Measurements from ENCODE around the gene DDX6. TPM values are rescaled to one million over a fixed set of nuclear protein-coding genes. Genes with fewer than 3 reads are reported as not detected.
A peak's percentile ranks its signal among the peaks of the same experiment; 100 is the strongest.
"Not testable (repeated sequence)": the region's sequence is repeated elsewhere in the genome, so short reads cannot be mapped to it uniquely, and the experiment has no call there.

Gene DDX6
- total RNA-seq, 1 donor from 2014 or later = 134 TPM

- intact Hi-C loops (cut with micrococcal nuclease) = no loop called here
- no peak overlapping the region for H3K4me3 ChIP-seq
Measured at GRCh38 chr11:118820412-118821357, 29.7 kb upstream of the DDX6 start.

GRCh38 chr11:118820025-118820379 lies 29.0 kb upstream of the DDX6 start:
- H3K4me1 ChIP-seq; DNase-seq; intact Hi-C loops (cut with micrococcal nuclease); H3K27me3 ChIP-seq (ENCODE audit: low read depth); H3K4me3 ChIP-seq; H3K9me3 ChIP-seq (replicated peaks); H3K36me3 ChIP-seq: not testable (repeated sequence)
- H3K27ac ChIP-seq (replicated peaks) = peak overlapping the region; percentile 87

More at GRCh38 chr11:118820412-118821357, 29.7 kb upstream of the DDX6 start:
- peak; percentile 75 for DNase-seq
- H3K27ac ChIP-seq (replicated peaks) = peak overlapping the region; percentile 87
- H3K4me1 ChIP-seq = peaks cover 10% of the 10 kb centered on the region
- H3K9me3 ChIP-seq (replicated peaks) = no peaks in the 10 kb centered on the region
- H3K27me3 ChIP-seq (ENCODE audit: low read depth) = no peaks in the 10 kb centered on the region
- TF ChIP-seq CTCF (IDR thresholded peaks at IDR 0.05; ENCODE audit: borderline replicate concordance) = no peak
- H3K36me3 ChIP-seq = no peaks in the 10 kb centered on the region

- Histone ChIP-seq H3K36me3 (no peaks in the 10 kb centered on the region), H3K4me1 (peaks cover 10% of the 10 kb centered on the region), H3K27me3 (ENCODE audit: low read depth) (no peaks in the 10 kb centered on the region), H3K9me3 (replicated peaks) (no peaks in the 10 kb centered on the region), H3K27ac (replicated peaks) (peak overlapping the region; percentile 87), H3K4me3 (no peak overlapping the region)
- no peak for DNase-seq
- TF ChIP-seq CTCF (IDR thresholded peaks at IDR 0.05; ENCODE audit: borderline replicate concordance) = no peak
- intact Hi-C loops (cut with micrococcal nuclease) = no loop called here
Measured at GRCh38 chr11:118819334-118820024, 28.5 kb upstream of the DDX6 start.

GRCh38 chr11:118818130-118818529 lies 27.2 kb upstream of the DDX6 start:
- Histone ChIP-seq H3K27ac (replicated peaks) (no peak overlapping the region), H3K27me3 (ENCODE audit: low read depth) (no peaks in the 10 kb centered on the region), H3K9me3 (replicated peaks) (no peaks in the 10 kb centered on the region), H3K4me3 (no peak overlapping the region), H3K4me1 (peaks cover 10% of the 10 kb centered on the region), H3K36me3 (no peaks in the 10 kb centered on the region)
- TF ChIP-seq CTCF (IDR thresholded peaks at IDR 0.05; ENCODE audit: borderline replicate concordance) = no peak
- no peak for DNase-seq
- intact Hi-C loops (cut with micrococcal nuclease) = no loop called here

- DNase-seq = no peak
- Histone ChIP-seq H3K27ac (replicated peaks) (no peak overlapping the region), H3K9me3 (replicated peaks) (no peaks in the 10 kb centered on the region), H3K36me3 (no peaks in the 10 kb centered on the region), H3K27me3 (ENCODE audit: low read depth) (no peaks in the 10 kb centered on the region), H3K4me3 (no peak overlapping the region), H3K4me1 (no peaks in the 10 kb centered on the region)
- no peak for TF ChIP-seq CTCF (IDR thresholded peaks at IDR 0.05; ENCODE audit: borderline replicate concordance)
- intact Hi-C loops (cut with micrococcal nuclease) = no loop called here
Measured at GRCh38 chr11:118813551-118813950, 22.6 kb upstream of the DDX6 start.

GRCh38 chr11:118812485-118812884 lies 21.5 kb upstream of the DDX6 start:
- no peak overlapping the region for H3K27ac ChIP-seq (replicated peaks)
- no peak for DNase-seq
- no peak overlapping the region for H3K4me3 ChIP-seq
- no peak for TF ChIP-seq CTCF (IDR thresholded peaks at IDR 0.05; ENCODE audit: borderline replicate concordance)
- no peaks in the 10 kb centered on the region for H3K27me3 ChIP-seq (ENCODE audit: low read depth)
- intact Hi-C loops (cut with micrococcal nuclease) = no loop called here
- H3K4me1 ChIP-seq = no peaks in the 10 kb centered on the region
- peaks cover 4% of the 10 kb centered on the region for H3K9me3 ChIP-seq (replicated peaks)
- H3K36me3 ChIP-seq = no peaks in the 10 kb centered on the region
